Urothelium cell line (cell line): Measurements from ENCODE around the gene SYNJ2BP.
"Not testable (repeated sequence)": the region's sequence is repeated elsewhere in the genome, so short reads cannot be mapped to it uniquely, and the experiment has no call there.

Source experiments
- DNase-seq: peaks from one replicate; pipeline ENCODE4 v3.0.0; 2011; ENCODE audit warnings: low spot score, mixed read lengths
- FAIRE-seq: peaks from 2 replicates; lab custom pipeline; 2011; peaks lifted over from hg19 to GRCh38; lab: Jason Lieb, UNC

SYNJ2BP gene, protein sequence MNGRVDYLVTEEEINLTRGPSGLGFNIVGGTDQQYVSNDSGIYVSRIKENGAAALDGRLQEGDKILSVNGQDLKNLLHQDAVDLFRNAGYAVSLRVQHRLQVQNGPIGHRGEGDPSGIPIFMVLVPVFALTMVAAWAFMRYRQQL

GRCh38 chr14:70416725-70417349 is at the start of gene SYNJ2BP:
TSS of gene SYNJ2BP (minus strand) at chr14:70417090. CDS start at chr14:70416963, 127 bp downstream.
- DNase-seq: peak; percentile 97
- peak; percentile 99 for FAIRE-seq

DNA sequence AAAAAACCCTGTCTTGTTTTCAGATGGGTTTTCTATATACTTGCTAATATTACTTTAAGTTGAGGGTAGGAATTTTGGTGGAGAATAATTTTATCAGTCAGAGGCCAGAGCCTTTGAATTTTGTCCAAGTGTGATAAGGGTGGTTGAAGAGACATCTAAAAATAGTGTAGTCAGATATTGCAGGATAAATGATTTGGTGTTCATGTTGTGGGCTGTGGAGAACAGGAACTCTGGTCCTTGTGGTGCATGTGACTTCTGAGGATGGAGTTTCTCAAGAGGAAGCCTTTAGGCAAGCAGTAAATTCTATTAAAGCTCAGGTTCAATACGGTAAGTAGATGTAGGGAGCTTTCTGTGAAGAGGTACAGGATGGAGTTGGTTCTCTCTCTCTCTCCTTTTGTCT is 37.8 kb upstream of the SYNJ2BP start:
- FAIRE-seq (no peak), DNase-seq (no peak)

- no peak for DNase-seq
- peak; percentile 9 for FAIRE-seq
Observed at GRCh38 chr14:70451874-70452273, 35.0 kb upstream of the SYNJ2BP start, which contains the start of gene ADAM21. TSS of gene ADAM21 (plus strand) at chr14:70452174. CDS start at chr14:70457500, 5,326 bp downstream.

DNA sequence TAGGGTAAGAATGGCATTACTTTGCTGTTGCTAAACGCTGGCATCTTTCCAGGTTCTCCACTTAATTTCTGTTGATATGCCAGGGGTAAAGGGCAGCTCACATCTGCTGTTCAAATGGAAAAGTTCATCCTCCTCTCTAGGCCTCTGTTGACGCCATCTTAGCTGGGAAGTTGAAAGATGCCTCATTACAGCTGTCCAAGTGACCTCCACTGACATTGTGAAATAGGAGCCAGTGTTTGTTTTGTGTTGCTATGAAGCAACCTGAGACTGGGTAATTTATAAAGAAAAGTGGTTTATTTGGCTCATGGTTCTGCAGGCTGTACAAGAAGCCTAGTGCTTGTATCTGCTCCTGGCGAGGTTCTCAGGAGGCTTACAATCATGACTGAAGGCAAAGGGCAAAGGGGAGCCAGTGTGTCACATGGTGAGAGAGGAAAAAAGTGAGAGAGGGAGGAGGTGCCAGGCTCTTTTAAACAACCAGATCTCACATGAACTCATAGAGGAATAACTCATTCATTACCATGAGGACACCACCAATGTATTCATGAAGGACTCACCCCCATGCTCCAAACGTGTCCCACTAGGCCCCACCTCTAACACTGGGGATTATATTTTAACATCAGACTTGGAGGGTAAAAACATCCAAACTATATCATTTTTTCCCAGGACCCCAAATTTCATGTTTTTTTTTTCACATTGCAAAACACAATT is 31.9 kb upstream of the SYNJ2BP start:
- no peak for DNase-seq
- peak; percentile 9 for FAIRE-seq

- no peak for DNase-seq
- peak; percentile 88 for FAIRE-seq
Observed at GRCh38 chr14:70442750-70443149, 25.9 kb upstream of the SYNJ2BP start.

GRCh38 chr14:70441641-70442040 is 24.8 kb upstream of the SYNJ2BP start:
- FAIRE-seq: no peak

DNA sequence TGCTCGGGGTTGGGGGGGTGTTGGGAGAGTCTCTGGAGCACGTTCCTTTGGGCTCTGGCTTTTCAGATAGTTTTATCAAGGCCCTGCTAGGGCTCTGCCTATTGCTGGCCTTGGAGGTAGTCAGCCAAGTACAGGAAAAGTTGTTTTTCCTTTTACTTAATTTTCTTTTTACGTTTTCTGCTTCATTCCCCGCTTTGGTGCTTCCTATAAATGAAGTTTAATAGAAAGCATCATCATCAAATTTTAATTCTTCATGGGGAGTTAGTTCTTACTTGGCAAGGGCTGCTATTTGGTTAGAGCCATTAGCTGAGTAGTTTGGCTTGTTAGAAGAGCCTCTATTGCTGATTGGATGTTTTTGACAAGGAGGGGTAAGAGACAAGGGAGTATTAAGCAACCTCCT is 20.0 kb upstream of the SYNJ2BP start:
- FAIRE-seq: no peak
- no peak for DNase-seq

More at GRCh38 chr14:70441641-70442040, 24.8 kb upstream of the SYNJ2BP start:
- peak; percentile 53 for DNase-seq

GRCh38 chr14:70426555-70426954 is 9.7 kb upstream of the SYNJ2BP start:
- not testable (repeated sequence) for FAIRE-seq, DNase-seq

GRCh38 chr14:70425354-70425753 is 8.5 kb upstream of the SYNJ2BP start:
- FAIRE-seq (no peak), DNase-seq (no peak)

DNA sequence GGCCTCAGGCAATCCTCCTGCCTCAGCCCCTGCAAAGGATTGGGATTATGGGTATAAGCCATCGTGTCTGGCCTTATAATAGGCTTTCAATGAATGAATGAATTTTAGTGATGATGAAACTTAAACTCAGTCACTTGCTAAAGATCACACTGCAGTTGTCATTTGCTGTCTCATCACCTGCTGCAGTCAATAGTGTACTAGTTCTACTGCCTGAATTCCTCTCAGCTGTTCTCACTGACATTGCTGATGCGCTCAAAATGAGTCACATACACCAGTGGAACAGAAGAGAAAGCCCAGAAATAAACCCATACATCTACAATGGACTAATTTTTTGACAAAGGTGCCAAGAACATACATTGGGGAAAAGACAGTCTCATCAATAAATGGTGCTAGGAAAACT is 5.6 kb upstream of the SYNJ2BP start:
- DNase-seq: no peak
- peak; percentile 46 for FAIRE-seq

DNA sequence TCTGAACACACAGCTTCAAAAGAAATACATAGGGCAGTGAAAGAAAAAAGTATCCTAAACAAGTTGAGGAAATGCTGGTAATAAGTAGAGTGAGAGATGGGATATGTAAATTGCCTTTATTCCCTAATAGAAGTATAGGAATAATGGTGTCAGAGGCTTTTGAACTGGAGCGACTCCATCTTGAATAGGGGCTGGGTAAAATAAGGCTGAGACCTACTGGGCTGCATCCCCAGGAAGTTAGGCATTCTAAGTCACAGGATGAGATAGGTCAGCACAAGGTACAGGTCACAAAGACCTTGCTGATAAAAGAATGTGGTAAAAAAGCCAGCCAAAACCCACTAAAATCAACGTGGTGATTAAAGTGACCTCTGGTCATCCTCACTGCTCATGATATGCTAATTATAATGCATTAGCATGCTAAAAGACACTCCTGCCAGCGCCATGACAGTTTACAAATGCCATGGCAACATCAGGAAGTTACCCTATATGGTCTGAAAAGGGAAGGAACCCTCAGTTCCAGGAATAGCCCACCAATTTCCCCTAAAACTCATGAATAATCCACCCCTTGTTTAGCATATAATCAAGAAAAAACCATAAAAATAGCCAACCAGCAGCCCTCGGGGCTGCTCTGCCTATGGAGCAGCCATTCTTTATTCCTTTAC is 2.5 kb upstream of the SYNJ2BP start:
- peak; percentile 46 for FAIRE-seq
- not testable (repeated sequence) for DNase-seq

GRCh38 chr14:70416338-70416724 is 559 bp downstream of the SYNJ2BP start:
- peak; percentile 20 for FAIRE-seq
- DNase-seq: peak; percentile 32

DNA sequence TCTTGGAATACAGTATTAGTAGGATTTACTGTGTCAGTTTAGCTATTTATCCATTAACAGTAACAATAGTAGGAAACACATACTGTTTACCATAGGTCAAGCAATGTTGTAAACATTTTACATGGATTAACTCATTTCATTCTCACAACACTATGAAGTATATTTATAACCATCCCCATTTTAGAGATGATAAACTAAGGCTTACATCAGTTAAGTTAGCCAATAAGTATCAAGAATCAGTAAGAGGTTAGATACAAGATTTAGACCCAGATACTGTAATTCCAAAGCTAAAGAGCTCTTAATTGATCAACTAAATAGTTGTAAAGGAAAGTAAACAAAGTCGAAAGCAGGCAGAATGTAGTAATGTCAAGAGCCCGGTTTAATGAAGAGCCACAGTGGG is 1.1 kb downstream of the SYNJ2BP start:
- FAIRE-seq: no peak

GRCh38 chr14:70407621-70408020 is 9.3 kb downstream of the SYNJ2BP start:
- FAIRE-seq (no peak), DNase-seq (no peak)

More for the DNA sequence above, 1.1 kb downstream of the SYNJ2BP start:
- no peak for DNase-seq

DNA sequence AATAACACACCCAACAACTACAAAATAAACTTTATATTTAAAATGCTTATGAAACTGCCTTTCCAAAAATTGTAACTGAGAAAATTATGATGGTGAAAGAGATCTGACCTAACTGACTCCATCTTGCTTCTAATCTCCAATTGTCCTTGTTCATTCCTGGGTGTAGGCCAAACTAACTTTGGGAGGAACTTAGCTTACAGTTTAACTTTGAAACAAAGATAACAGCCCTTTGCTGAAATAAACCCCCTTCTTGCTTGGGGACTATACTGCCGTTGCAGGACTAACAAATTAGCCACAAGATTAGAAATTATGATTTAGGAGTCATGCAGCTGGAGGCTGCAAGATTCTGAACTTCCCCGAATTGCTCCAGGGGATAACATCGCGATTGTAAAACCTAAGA is 10.7 kb downstream of the SYNJ2BP start:
- not testable (repeated sequence) for DNase-seq
- peak; percentile 88 for FAIRE-seq

- not testable (repeated sequence) for FAIRE-seq, DNase-seq
Observed at GRCh38 chr14:70403335-70403734, 13.6 kb downstream of the SYNJ2BP start.

DNA sequence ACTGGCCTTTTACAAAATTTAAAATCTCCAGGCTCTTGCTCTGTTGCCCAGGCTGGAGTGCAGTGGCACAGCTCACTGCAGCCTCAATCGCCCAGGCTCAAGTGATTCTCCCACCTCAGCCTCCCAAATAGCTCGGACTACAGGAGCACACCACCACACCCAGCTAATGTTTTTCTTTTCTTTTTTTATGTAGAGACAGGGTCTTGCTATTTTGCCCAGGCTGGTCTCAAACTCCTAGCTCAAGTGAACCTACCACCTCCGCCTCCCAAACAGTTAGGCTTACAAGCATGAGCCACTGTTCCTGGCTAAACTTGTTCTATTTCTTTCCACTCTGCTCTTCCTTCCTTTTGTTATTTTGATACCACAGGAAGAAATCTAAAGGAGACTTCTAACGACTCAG is 15.2 kb downstream of the SYNJ2BP start:
- DNase-seq: no peak

DNA sequence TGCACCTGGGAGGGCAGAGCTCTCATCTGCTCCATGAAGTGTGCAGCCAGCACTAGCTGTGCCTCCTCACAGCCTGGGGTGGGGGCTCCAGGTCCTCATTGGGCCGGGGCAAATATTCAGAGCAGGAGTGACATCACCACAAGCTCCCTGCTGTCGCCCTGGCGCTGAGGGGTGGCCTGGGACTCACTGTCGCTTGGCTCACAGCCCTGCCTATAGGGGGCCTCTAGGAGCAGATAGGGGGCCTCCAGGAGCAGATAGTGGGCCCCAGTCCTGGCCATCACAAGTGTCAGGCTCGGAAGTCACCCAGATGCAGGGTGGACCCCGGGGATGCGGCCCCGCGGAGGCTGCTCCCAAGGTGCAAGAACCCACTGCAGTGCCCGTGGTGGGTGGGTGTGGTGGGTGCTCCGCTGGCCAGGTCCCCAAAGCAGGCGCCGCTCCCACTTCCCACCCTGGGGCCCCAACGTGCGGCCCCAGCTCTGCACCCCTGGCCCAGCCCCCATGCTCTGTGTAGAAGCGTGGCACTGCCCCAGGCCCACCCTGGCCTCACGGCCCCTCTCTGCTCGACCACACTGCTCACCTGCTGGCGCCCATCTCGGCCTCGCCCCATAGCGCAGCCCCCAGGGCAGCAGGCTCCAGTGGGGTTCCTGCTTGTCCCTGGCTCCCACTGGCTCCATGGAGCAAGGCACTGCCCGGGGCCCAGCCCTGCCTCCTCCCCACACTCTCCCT is 18.0 kb downstream of the SYNJ2BP start:
- FAIRE-seq: no peak
- DNase-seq: no peak

More for the DNA sequence above, 15.2 kb downstream of the SYNJ2BP start:
- FAIRE-seq: no peak

- DNase-seq: no peak
- no peak for FAIRE-seq
Observed at GRCh38 chr14:70398280-70398679, 18.6 kb downstream of the SYNJ2BP start.

GRCh38 chr14:70397746-70398145 is 19.1 kb downstream of the SYNJ2BP start:
- DNase-seq: no peak
- peak; percentile 79 for FAIRE-seq
